ENCODE results near the gene LINC00305. TPM values are rescaled to one million over a fixed set of nuclear protein-coding genes. Genes with fewer than 3 reads are reported as not detected.

Gene LINC00305
- total RNA-seq: not detected

DNA sequence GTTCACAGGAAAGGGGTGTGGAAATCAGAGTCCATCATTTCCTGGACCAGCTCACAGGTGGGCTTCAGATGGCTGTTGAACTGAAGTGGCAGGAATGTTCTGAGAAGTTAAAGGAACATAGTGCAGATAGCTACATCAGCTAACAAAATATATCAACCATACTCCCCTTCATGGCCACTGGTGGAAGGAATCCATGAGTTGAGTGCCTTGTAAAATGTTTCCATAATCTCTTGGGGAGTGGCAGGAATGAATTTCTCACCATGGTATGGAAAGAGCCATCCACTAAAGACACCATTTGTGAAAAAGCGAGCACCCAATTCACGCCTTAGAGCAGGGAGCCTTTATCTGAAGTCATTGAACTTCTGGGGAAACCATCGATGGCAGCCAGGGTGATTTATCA is at the start of gene LINC00305:
Gene LINC00305, minus strand, starts transcription at position 101 of the 400 bp plus-strand sequence.
- DNase-seq (ENCODE audit: low spot score): no peak

DNA sequence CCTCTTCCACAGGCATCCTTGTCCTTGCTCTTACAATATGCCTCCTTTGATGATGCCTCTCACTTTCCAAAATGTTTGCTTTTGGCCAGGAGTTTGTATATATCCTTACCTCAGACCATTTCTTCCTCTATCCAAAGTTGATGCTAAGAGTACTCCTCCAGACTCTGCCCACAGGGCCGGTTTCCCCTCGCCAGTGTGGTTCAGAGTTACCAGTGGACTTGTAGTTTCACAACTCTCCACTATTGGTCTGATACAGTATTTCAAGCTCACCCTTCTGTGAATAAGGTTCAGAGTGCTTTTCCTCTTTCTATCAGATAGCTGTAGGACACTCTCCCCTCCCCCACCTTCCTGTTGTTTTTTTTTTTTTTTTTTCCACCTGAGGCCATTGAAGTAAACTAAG is 42.2 kb upstream of the LINC00305 start:
- no peak for DNase-seq (ENCODE audit: low spot score)

DNA sequence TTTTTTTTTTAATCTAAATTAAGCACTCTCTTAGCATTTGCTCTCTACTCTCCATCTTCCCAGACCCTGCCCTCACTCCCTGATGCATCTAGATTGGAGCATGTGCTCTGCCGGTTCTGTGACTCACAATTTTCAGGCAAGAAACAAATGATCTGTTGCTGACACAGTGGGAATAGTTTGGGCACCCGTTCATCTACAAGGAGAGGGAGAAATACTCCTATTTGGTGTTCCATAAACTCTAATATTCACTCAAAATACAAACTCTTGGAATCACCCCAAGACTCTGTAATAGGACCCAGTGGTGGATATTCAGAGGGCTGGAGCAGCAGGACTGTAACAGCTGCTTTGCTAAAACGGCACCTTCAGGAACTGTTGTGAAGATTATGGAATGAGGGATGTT is 37.1 kb upstream of the LINC00305 start:
- DNase-seq (ENCODE audit: low spot score): no peak

DNA sequence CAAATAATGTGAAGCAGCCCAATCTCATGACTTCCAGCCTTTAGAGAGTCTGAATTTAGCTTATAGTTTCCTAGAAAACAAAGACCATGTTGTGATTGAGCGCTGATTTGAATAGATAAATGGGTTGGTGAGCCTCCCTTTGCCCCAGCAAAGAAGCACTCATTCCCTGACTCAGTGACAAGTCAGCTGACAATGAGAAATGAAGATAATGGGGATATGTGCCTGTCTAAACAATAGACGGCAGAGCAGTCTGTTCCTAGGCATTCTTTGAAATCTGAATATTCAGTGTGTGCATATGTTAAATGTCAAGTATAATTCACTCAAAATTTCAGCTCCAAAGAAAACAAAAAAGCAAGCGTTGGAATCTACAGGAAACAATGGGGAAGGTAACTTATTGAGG is 34.8 kb upstream of the LINC00305 start:
- no peak for DNase-seq (ENCODE audit: low spot score)

DNA sequence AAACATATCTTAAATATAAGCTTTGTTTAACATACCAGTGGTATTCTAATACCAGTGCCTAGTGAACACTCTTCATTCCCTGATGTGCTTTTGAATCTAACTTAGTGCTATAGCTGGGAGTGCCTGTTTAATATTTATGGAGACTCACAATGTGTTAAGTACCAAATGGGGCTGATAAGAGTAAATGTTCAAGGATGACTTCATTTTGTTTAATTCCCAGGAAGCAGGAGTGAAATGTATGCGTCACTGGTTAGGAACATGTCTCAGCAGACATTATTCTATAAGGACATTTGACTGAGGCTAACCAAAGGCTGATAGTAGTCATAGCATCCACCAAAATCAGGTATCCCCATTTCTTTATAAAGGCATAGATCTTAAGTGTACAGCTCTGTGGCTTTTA is 31.7 kb upstream of the LINC00305 start:
- no peak for DNase-seq (ENCODE audit: low spot score)

DNA sequence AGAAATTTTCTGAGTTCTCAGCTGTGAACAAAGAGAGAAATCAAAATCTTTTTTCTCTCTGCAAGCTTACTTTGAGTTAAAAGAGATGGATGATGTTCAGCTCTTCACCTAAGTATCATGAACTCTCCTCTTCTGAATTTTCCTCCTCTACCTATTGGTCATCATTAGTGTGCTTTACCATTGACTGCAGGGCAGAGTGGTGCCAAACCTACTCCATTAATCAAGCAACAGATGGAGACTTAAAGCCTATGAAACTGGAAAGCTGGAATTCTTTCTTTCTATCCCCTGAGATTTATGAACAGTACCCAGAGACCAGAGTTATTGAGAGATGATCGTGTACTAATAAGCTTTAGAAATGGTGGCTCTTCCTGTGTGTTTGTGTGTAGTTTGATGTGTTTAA is 31.3 kb upstream of the LINC00305 start:
- no peak for DNase-seq (ENCODE audit: low spot score)

DNA sequence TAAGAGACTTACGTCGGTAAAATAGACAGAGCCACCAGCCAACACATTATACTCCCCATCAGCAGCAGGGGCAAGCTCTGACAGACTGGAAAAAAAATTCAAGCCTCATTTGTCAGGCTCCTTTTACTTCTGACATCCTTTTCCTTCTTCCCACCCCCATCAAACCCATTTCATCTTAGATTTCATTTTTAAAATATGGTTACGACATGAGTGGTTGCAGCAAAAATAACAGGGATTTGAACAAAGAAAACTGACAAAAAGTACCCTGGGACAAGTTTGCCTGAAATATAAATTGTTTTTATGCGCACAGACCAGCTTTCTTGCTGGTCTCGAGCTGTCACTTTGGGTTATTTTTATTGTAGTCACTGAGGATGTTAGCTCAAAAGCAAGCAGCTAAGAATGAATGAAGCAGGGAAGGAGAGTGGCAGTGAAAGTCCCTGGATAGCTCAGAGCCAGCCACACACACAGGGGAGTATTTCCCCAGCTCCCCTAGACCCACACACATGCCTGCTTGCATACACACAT is 30.7 kb upstream of the LINC00305 start:
- DNase-seq (ENCODE audit: low spot score): no peak

DNA sequence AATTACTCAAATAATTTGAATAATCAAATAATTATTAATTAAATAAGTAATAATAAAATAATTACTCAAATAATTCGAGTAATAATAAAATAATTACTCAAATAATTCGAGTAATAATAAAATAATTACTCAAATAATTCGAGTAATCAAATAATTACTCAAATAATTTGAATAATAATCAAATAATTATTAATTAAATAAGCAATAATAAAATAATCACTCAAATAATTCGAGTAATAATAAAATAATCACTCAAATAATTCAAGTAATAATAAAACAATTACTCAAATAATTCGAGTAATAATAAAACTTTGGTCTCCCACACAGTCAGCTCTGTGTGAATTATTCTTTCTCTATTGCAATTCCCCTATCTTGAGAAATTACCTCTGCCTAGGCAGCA is 30.0 kb upstream of the LINC00305 start:
- DNase-seq (ENCODE audit: low spot score): no peak

DNA sequence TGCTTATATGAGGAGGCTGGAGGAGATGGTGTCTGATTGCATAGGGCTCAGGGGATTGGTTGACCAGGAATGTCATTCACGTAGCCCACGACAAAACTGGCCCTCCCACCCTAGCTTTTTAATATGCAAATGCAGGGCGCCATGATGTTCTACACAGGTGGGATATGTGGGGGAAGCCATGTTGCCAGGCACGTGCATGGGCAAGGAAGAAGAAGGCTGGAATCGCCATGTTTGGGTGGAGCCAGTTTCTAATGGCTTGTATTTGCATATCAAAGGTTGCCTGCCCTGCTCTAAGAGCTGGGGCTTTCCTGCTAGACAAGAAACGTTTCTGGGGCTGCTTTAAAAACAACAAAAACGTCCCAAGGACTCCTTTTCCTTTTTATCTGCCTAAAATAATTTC is 26.5 kb upstream of the LINC00305 start:
- DNase-seq (ENCODE audit: low spot score): no peak

DNA sequence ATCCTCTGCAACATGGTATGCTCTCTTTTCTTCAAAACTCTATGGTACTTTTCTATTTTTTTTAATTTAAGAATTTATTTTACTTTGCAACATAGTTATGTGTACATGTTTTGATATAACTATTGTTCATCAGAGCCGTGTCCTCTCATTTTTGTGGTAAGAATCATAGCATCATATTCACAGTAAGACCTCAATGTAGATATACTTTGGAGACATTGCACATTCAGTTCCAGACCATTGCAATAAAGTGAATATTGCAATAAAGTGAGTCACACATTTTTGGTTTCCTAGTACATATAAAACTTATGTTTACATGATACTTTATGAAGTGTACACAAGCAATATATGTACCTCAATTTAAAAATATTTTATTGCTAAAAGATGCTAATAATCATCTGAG is 22.7 kb upstream of the LINC00305 start:
- no peak for DNase-seq (ENCODE audit: low spot score)

DNA sequence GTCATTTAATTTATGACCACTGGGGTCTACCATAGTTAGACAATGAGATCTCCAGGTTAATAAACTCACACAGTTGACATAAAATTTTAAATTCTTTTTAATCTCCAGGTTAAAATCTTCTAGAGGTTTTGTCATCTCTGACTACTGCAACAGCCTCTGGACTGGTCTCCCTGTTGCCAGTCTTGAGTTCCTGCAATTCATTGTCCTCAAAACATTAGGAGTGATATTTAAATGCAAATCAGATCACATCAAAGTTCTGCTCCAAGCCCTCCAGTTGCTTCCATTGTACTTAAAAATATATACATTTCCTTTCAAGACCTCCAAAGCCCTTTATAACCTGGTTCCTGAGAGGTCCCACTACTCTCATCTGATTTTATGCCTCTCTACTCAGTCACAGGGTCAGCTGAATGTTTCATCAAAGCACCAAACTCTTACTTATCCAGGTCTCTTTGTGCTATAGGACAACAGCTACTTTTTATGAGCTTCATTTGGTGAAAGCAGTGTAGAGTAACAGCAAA is 18.6 kb upstream of the LINC00305 start:
- no peak for DNase-seq (ENCODE audit: low spot score)

DNA sequence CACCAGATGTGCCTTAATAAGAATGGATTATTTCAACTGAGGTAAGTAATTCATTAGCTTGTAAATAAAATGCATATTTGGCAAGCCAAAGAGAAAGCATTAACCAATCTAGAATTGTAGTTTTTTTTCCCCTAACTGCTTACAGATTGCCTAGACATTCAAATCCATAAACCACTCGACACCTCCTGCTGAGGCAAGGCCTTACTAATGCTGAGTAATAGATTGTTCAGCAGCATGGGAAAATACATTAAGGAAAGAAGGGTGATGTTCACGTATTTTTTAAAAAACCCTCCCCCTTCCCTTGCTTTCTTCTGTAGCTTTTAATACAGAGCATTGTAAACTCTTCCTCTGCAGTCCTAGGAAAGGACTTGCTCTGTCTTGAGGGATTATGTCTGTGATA is 17.0 kb upstream of the LINC00305 start:
- DNase-seq (ENCODE audit: low spot score): no peak

DNA sequence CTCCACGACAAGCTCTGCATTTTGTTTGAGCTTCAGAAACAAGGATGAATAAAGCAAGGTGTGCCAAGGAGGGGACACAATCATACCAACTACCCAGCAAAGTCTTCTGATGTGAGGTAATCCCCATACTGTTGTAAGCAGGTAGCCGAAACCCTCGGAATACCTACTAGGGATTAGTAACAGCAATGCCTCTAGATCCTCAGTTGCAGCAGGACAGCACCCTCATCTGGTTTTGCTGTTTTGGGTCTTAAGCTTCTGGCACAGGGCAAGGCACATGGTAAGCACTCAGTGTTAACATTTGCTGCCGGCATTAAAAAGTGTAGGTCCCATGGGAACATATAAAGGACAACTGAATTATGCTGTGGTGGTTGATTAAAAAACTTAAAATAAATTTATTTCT is 16.0 kb upstream of the LINC00305 start:
- DNase-seq (ENCODE audit: low spot score): no peak

DNA sequence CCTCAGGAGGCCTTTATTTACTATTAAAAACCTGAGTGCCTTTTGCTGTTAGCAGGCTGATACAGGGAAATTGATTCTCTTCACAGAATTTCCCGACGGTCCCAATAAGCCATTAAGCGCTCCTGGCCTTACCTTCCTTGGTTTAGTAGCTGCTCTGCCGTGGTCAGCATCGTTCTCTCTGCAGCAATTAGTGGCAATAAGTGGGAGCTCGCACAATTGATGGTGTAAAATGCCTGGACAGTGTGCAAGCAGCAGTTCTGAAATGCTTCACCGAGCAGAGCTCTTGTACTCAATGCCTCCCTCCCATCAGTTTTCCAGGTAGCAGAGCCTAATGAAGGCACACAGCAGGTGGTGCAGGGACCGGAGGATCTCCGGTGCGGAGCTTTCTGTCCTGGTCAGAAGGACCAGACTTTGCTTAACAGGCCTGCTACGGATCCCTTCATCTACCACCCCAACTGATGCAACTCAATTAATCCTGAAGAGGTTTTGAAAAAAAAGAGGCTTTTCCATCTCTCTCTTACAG is 1.1 kb upstream of the LINC00305 start:
- no peak for DNase-seq (ENCODE audit: low spot score)

DNA sequence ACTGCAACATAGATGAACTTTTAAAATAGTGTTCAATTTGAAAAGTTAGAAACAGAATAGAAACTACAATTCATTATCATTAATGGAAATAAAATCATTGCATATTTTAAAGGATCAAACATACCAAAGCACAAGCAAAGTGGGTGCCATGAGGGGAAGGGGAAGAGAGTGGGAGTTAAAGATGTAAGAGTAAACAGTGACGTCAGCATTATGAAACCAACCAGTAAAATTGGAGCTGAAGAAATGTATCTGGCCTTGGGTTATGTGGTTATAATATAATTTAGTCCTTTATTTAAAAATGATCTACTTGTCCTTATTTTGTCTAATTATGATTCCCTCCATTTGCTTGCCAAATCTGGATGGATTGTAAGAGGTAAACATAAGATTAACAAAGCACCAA is 6.0 kb downstream of the LINC00305 start:
- no peak for DNase-seq (ENCODE audit: low spot score)

DNA sequence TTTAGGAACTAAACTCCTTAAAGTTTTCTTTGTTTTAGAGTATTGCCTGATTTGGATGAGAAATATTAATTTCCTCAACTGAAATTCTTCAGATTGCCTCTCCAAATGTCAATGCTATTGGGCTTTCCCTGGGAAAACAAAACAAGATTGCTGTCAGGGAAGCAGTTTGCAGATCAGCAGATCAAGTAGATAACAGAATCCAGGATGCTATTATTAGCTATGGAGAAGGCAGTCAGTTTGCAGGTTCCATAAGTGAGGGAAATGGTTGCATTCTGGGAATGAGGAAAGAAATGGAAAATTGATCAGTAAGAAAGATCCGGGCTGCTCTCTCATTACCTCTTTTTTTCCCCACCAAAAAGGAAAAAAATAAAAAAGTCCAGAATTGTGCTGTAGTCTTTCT is 11.0 kb downstream of the LINC00305 start:
- no peak for DNase-seq (ENCODE audit: low spot score)

DNA sequence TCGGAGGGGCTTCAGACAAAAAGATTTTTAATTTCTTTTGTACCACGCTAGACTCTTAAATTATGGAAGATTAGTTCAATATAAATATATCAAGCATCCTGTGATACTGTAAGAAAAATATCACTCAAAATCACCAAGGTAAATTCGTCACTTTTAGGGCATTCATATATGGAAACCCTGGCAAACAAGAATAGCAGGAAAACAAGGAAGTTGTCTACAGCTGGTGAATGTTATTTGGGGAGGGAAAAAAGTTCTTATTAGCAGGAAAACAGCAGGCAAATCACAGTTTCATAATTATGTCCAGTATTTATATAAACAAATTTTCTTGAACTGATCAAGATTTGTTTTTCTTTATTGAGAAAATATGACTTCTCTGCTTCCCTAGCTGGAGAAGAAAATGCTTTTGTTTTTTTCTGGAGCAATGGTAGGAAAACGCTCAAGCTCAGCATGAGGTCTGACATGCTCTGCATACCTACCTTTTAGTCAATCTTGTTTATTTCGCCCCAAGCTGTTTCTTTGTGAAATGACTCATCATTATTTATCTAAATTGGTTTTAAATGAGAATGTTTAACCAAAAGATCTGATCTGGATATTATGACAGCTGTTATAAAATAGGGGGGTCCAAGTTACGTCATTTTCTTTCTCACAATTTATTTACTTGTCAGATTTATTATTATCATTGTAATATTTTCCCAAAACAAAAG is 14.7 kb downstream of the LINC00305 start:
- DNase-seq (ENCODE audit: low spot score): no peak

DNA sequence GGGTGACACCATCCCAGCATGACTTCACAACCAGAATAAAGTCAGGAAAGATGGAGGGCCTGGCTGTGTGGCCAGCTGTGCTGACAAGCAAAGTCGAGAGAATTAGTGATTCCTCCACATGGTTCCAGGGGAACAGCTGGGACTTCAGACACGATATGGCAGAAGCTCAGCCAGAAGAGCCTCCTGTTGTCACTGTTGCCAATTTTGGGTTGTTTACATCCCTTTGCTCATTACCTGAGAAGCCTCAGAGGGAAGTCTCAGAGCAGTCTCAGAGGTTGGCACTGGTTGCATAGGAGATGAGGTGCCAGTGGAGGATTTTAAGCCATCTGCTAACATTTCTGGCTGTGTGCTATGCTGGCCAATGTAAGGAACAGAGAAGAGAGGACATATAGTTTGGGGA is 16.0 kb downstream of the LINC00305 start:
- no peak for DNase-seq (ENCODE audit: low spot score)

DNA sequence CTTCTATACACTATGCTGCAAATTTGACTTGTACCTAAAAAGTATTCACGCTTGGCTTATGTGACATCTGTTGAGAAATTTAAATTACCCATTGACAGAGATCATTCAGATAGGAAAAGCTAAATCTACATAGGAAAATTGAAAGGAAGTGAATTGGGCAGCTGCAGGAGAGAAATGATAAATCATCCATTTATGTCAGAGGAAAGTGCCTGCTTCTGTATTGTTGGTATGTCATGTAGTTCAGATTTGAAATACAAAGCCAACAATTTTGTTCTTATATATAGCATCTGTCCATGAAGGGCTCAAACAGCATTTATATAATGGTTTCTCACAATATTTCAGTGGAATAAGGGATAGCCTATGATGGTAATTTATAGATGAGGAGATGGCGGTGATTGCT is 17.6 kb downstream of the LINC00305 start:
- no peak for DNase-seq (ENCODE audit: low spot score)

DNA sequence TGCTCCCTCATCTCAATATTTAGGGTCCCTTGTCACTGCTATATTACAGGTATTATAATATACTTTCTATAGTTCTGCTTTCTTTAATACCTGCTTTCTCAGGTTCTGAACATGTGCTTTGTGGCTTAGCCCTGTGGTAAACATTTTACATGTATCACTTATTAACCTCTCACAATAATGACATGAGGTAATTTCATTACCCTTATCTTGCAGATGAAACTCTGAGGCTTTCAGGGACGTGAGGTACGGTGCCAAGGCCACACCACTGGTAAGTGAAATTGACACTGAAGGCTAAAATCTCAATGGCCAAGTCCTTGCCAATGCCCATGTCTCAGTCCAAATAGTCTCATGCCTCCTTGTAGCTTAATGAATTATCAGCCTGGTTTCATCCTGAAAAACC is 21.7 kb downstream of the LINC00305 start:
- no peak for DNase-seq (ENCODE audit: low spot score)

DNA sequence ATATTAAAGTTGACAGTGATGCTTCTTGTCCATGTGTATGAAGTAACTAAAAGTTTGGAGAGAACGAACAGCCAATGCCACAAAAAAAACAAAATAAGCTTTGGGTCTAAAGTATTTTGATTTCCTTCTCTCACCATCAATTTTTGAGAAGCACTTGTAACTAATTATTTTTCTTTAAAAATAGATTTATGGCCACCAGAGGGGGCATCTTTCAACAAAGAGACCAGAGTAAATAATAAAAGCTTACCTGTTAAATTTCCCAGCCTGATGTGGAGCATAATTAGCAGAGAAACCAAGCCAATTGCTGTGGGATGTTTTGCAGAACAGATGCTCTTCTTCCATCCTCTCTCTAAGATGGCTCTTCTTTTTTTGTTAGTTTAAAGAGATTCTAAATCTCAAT is 29.0 kb downstream of the LINC00305 start:
- no peak for DNase-seq (ENCODE audit: low spot score)

DNA sequence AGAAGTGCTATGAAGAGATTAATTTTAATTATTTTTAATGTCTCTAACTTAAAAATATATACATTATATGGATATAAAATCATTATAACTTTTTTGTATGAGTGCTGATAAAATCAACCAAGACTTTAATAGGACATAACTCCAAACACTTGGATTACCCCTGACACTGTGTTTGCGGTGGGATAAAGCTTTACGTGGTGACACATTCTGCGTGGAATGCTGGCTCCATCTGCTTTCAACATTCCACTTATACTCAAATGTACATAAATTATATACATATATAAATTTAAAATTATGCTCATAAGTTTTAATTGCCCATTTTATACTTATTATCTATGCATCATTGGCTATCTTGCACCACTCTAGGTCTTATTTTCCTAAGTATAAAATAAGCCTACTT is 30.5 kb downstream of the LINC00305 start:
- DNase-seq (ENCODE audit: low spot score): no peak

DNA sequence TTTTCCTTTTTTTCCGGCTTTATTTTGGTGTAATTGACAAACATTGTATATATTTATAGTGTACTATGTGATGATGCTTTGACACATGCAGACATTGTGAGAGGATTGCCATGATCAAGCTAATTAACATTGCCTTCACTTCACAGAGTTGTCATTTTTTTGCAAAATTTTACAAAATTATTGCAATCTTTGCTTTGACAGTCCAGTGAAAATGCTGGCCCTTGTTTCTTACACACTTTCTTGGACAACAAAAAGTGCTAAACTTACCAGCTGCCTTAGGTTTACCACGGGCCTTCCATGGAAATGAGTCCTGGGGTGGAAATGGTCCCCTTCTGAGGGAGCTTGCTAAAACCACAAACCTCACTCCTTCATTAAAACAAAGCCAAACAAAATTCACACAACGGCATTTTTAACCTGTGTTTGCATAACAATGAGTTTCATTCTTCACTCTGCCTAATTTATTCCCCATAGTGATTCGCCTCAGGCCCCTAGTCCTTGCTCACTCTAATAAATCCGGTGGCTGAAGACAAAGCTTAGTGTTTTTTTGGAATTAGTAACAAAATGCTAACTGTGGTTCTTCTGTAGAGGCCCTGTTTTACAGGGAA is 32.2 kb downstream of the LINC00305 start:
- no peak for DNase-seq (ENCODE audit: low spot score)

Measured in mucosa of gallbladder (tissue), 1 donor.